Stimulated activated CD4-positive, alpha-beta T cell treated with anti-CD3 and anti-CD28 coated beads, Interleukin-2, amount 100 ng/mL, for 48 hours (primary cell): ENCODE measurements around the gene PRRC1.
"Not testable (repeated sequence)": the region's sequence is repeated elsewhere in the genome, so short reads cannot be mapped to it uniquely, and the experiment has no call there.

Experiments used
- DNase-seq, 2 donors: peaks; one replicate each; pipeline ENCODE4 v3.0.0-alpha.2; 2020

The PRRC1 gene

GRCh38 chr5:127517480-127518318, at the start of gene PRRC1:
Gene PRRC1, plus strand, starts transcription at chr5:127517640. Its CDS starts 5,840 bp downstream, at chr5:127523480.
- peak; percentile 71 to 75 for DNase-seq

- DNase-seq, result no peak
These were observed 46.2 kb upstream of the PRRC1 start for GRCh38 chr5:127471211-127471610.

GRCh38 chr5:127472700-127473099, 44.7 kb upstream of the PRRC1 start:
- DNase-seq, result no peak

GRCh38 chr5:127486471-127486870, 31.0 kb upstream of the PRRC1 start:
- DNase-seq, result no peak

- no peak for DNase-seq
These were observed 24.3 kb upstream of the PRRC1 start for GRCh38 chr5:127492854-127493738.

GRCh38 chr5:127498548-127498947, 18.9 kb upstream of the PRRC1 start:
- no peak for DNase-seq

- DNase-seq, result no peak
These were observed 11.5 kb upstream of the PRRC1 start for GRCh38 chr5:127505905-127506304.

- no peak for DNase-seq
These were observed 10.8 kb upstream of the PRRC1 start for GRCh38 chr5:127506616-127507015.

- no peak for DNase-seq
These were observed 8.6 kb upstream of the PRRC1 start for GRCh38 chr5:127508644-127509373.

GRCh38 chr5:127513408-127513970, 4.0 kb upstream of the PRRC1 start:
- no peak for DNase-seq

GRCh38 chr5:127514816-127515215, 2.6 kb upstream of the PRRC1 start:
- no peak for DNase-seq

GRCh38 chr5:127515693-127516440, 1.6 kb upstream of the PRRC1 start:
- DNase-seq, result no peak

GRCh38 chr5:127517110-127517479, 345 bp upstream of the PRRC1 start:
- no peak for DNase-seq

GRCh38 chr5:127518319-127518621, 830 bp downstream of the PRRC1 start:
- no peak for DNase-seq

- no peak for DNase-seq
These were observed 2.1 kb downstream of the PRRC1 start for GRCh38 chr5:127519527-127519926.

GRCh38 chr5:127521138-127521770, 3.8 kb downstream of the PRRC1 start:
- DNase-seq, result no peak

GRCh38 chr5:127525181-127525580, 7.7 kb downstream of the PRRC1 start:
- no peak for DNase-seq

- no peak for DNase-seq
These were observed 12.7 kb downstream of the PRRC1 start for GRCh38 chr5:127529904-127530682.

- no peak for DNase-seq
These were observed 19.2 kb downstream of the PRRC1 start for GRCh38 chr5:127536687-127537086.

- DNase-seq, result not testable (repeated sequence)
These were observed 23.1 kb downstream of the PRRC1 start for GRCh38 chr5:127540553-127540952.

GRCh38 chr5:127545249-127545648, 27.8 kb downstream of the PRRC1 start:
- not testable (repeated sequence) for DNase-seq
